MCF 10A (cell line): ENCODE measurements around the gene CHCHD4. TPM values are rescaled to one million over a fixed set of nuclear protein-coding genes. Genes with fewer than 3 reads are reported as not detected.

ENCODE experiments used
- Bru-seq: library from RNA; stranded (reverse); fragments of 400-500 nt; gene quantifications from one replicate; lab custom pipeline; 2021; lab: Mats Ljungman, UMichigan
- BruChase-seq, 2 experiments: library from RNA; stranded (reverse); fragments of 400-500 nt; gene quantifications; one replicate each; lab custom pipeline; 2021; lab: Mats Ljungman, UMichigan
- BruUV-seq: library from RNA; stranded (reverse); fragments of 400-500 nt; replicated peaks from 2 replicates; lab custom pipeline; 2021; lab: Mats Ljungman, UMichigan
- CTCF ChIA-PET: fragments of 300-600 bp; sonication (Branson Sonifier 250); formaldehyde crosslinking; extraction: SDS; loops from one replicate; lab custom pipeline; 2021; ENCODE audit warnings: antibody characterized with exemption, inconsistent platforms; lab: Yijun Ruan, JAX
- POLR2A ChIA-PET: fragments of 300-600, 350-650 bp; sonication (Branson Sonifier 250); formaldehyde crosslinking; extraction: SDS; loops from one replicate; lab custom pipeline; 2020; ENCODE audit warnings: antibody characterized with exemption, inconsistent platforms; lab: Yijun Ruan, JAX
- DNase-seq: peaks from one replicate; pipeline ENCODE4 v3.0.0-alpha.2; 2018; ENCODE audit not compliant: unreplicated experiment
- H3K27ac Mint-ChIP-seq: one replicate; pipeline ENCODE4 v1.8.0; 2022; ENCODE audit warnings: mild to moderate bottlenecking, low read depth, mixed read lengths; ENCODE audit not compliant: unreplicated experiment
- H3K27me3 Mint-ChIP-seq: one replicate; pipeline ENCODE4 v1.8.0; 2022; ENCODE audit warnings: mixed read lengths; ENCODE audit not compliant: insufficient read depth, unreplicated experiment
- H3K36me3 Mint-ChIP-seq: one replicate; pipeline ENCODE4 v1.8.0; 2022; ENCODE audit warnings: mild to moderate bottlenecking, moderate library complexity, mixed read lengths; ENCODE audit not compliant: insufficient read depth, unreplicated experiment
- H3K4me1 Mint-ChIP-seq: one replicate; pipeline ENCODE4 v1.8.0; 2022; ENCODE audit warnings: mixed read lengths; ENCODE audit not compliant: insufficient read depth, unreplicated experiment
- H3K4me3 Mint-ChIP-seq: one replicate; pipeline ENCODE4 v1.8.0; 2022; ENCODE audit warnings: mild to moderate bottlenecking, moderate library complexity, mixed read lengths; ENCODE audit not compliant: unreplicated experiment
- H3K9me3 Mint-ChIP-seq: one replicate; pipeline ENCODE4 v1.8.0; 2022; ENCODE audit warnings: mixed read lengths; ENCODE audit not compliant: unreplicated experiment
- intact Hi-C: fragments of 100-400 bp; cut with micrococcal nuclease; formaldehyde crosslinking; loops from 2 replicates; pipeline ENCODE4 v1.14.1; 2022
- long read RNA-seq: library from polyadenylated mRNA; stranded (forward); transcript quantifications from one replicate; pipeline ENCODE4 v2.0.0, GENCODE V29; 2022
- total RNA-seq: library from RNA; stranded (reverse); gene quantifications from 2 replicates; pipeline ENCODE4 v1.2.3, GENCODE V29; 2022
- TF ChIP-seq, protein P1 (sequence below): fragments of 200-600 bp; IDR thresholded peaks from one replicate; pipeline ENCODE4 v1.8.0; 2022; ENCODE audit warnings: antibody characterized with exemption, mild to moderate bottlenecking; ENCODE audit not compliant: unreplicated experiment

CHCHD4 gene
- total RNA-seq (31.6 and 35.0 TPM in 2 replicates), Bru-seq, nascent RNA (percentile 73 among the genes with signal in this experiment), BruChase-seq, experiment 1, labeled RNA remaining after a 6-hour chase (percentile 78 among the genes with signal in this experiment), BruChase-seq, experiment 2, labeled RNA remaining after a 2-hour chase (percentile 76 among the genes with signal in this experiment)
- long read RNA-seq, transcript CHCHD4-201 (4 exons, 1,603 nt), result minor isoform, 8 of 118 reads
- long read RNA-seq, transcript CHCHD4-202 (3 exons, 1,405 nt), result major isoform, 101 of 118 reads
- long read RNA-seq, partial matches to known transcripts, result 0 of 118 reads
- long read RNA-seq, other reads (novel, unspliced or antisense), result 9 of 118 reads

DNA sequence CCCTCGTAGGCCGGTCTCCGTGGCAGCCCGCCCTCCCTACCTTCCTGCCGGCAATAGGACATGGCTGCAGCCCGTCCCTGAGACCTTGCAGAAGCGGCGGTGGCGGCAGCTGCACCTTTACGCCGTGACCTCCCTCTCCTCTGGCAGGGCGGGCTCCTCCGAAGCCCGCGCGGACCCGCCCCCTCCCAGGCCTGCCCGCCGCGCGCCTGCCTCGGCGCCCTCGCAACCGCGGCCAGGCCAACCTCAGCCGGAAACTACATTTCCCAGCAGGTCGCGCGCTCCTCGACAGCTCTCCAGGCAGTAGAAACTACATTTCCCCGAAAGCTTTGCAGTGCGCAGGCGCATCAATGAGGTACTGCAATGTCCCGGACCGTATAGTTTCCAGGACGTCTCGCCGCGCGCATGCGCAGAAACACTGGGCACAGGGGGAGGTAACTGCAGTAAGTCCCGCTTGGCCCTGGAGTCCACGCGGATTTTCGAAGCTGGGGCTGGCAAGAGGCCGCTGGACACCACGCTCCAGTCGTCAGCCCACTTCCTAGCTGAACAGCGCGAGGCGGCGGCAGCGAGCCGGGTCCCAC lies at the start of gene CHCHD4, which contains the start of gene TMEM43:
Gene CHCHD4 (minus strand): TSS at position 256 of the 578 bp plus-strand sequence. CDS start 194 bp downstream, at position 62.
Gene TMEM43 (plus strand): TSS at position 438 of the 578 bp plus-strand sequence. CDS start 142 bp downstream, outside the sequence.
- TF ChIP-seq, protein P1, sequence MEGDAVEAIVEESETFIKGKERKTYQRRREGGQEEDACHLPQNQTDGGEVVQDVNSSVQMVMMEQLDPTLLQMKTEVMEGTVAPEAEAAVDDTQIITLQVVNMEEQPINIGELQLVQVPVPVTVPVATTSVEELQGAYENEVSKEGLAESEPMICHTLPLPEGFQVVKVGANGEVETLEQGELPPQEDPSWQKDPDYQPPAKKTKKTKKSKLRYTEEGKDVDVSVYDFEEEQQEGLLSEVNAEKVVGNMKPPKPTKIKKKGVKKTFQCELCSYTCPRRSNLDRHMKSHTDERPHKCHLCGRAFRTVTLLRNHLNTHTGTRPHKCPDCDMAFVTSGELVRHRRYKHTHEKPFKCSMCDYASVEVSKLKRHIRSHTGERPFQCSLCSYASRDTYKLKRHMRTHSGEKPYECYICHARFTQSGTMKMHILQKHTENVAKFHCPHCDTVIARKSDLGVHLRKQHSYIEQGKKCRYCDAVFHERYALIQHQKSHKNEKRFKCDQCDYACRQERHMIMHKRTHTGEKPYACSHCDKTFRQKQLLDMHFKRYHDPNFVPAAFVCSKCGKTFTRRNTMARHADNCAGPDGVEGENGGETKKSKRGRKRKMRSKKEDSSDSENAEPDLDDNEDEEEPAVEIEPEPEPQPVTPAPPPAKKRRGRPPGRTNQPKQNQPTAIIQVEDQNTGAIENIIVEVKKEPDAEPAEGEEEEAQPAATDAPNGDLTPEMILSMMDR, result no peak
- CTCF ChIA-PET, result interaction anchor here (0.6 to 8.7 kb wide), 10 partner anchors 10 to 485 kb away, joined by 3 to 80 read pairs (median 4); partner anchors contain the start of genes LSM3 and XPC

DNA sequence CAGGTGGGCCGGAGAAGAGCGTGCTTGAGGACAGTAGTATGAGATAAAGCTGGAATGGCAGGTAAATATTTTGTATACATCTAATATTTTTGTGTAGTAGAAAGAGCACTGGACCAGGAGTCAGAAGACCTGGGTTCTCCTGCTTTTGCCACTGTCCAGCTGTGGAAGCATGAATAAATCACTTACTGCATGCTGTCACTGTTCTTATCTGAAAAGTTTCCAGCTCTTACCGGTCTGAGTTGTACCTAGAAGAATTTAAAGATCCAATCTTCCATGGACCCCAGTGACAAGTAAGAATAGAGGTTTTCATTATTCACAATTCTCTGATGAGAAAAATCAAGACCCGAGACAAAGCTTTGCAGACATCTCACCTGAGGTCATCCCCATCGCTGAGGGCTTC lies 47.8 kb upstream of the CHCHD4 start:
- H3K27me3 Mint-ChIP-seq, result no peaks in the 10 kb centered on the region
- H3K4me1 Mint-ChIP-seq, result peaks cover 71% of the 10 kb centered on the region
- ChIA-PET CTCF (interaction anchor here (0.6 to 1.8 kb wide), 2 partner anchors 30 to 1507 kb away, joined by 3 to 7 read pairs; no protein-coding TSS in a partner anchor), POLR2A (interaction anchor here (0.7 to 7.2 kb wide), 3 partner anchors 28 to 994 kb away, joined by 3 to 77 read pairs (median 4); partner anchors contain the start of genes CHCHD4 and TMEM43)
- H3K4me3 Mint-ChIP-seq, result no peak overlapping the region
- peaks cover 71% of the 10 kb centered on the region for H3K36me3 Mint-ChIP-seq
- no peak for DNase-seq
- no TSS peak for BruUV-seq
- TF ChIP-seq, protein P1, result no peak
- H3K9me3 Mint-ChIP-seq, result no peaks in the 10 kb centered on the region
- no peak overlapping the region for H3K27ac Mint-ChIP-seq
- intact Hi-C loops, result no loop called here

More for the DNA sequence above, at the start of gene CHCHD4, which contains the start of gene TMEM43:
- Mint-ChIP-seq H3K4me3 (peak within 1 kb of the TSS; percentile 99), H3K36me3 (peaks cover 56% of the 10 kb centered on the region), H3K27ac (peak within 1 kb of the TSS; percentile 96), H3K9me3 (no peaks in the 10 kb centered on the region), H3K4me1 (peaks cover 30% of the 10 kb centered on the region), H3K27me3 (no peaks in the 10 kb centered on the region)
- POLR2A ChIA-PET, result interaction anchor here (0.6 to 9.1 kb wide), 29 partner anchors 10 to 941 kb away, joined by 3 to 294 read pairs (median 5); partner anchors contain the start of genes CCDC174, LSM3, MRPS25 and NR2C2
- peak; percentile 99 for DNase-seq
- no TSS peak for BruUV-seq
- intact Hi-C loops, result loop anchor here (1.0 kb wide), 4 partner anchors 20 to 228 kb away; partner anchors contain the start of genes LSM3 and XPC

- H3K27ac Mint-ChIP-seq, result peak overlapping the region; percentile 96
- no peaks in the 10 kb centered on the region for H3K27me3 Mint-ChIP-seq
- DNase-seq, result no peak
- POLR2A ChIA-PET, result interaction anchor here (0.6 to 7.2 kb wide), 10 partner anchors 8 to 928 kb away, joined by 3 to 77 read pairs (median 7); partner anchors contain the start of genes CHCHD4, LSM3, TMEM43 and XPC
- TSS peak; percentile 12 for BruUV-seq
- intact Hi-C loops, result loop anchor here (1.0 kb wide), 1 partner anchor 45 kb away; the partner anchor contains the start of gene TMEM43
- H3K36me3 Mint-ChIP-seq, result peaks cover 79% of the 10 kb centered on the region
- TF ChIP-seq, protein P1, result no peak
- peak overlapping the region; percentile 39 for H3K4me3 Mint-ChIP-seq
- no peaks in the 10 kb centered on the region for H3K9me3 Mint-ChIP-seq
- peaks cover 74% of the 10 kb centered on the region for H3K4me1 Mint-ChIP-seq
- CTCF ChIA-PET, result interaction anchor here (0.6 to 1.6 kb wide), 5 partner anchors 21 to 290 kb away, joined by 3 to 6 read pairs (median 5); partner anchors contain the start of genes CHCHD4, TMEM43 and WNT7A
These were observed 46.0 kb upstream of the CHCHD4 start for GRCh38 chr3:14170531-14171159.
